Mammary epithelial cell (primary cell): Measurements from ENCODE around the gene LAMA4.

Source experiments
- EZH2 ChIP-seq: IDR thresholded peaks from 2 replicates; pipeline ENCODE4 v1.6.1; 2012; ENCODE audit warnings: low read length, inconsistent platforms, borderline replicate concordance
- TF ChIP-seq, protein P1 (sequence below), 2 donors: IDR thresholded peaks in 1 of 2; conservative IDR thresholded peaks in 1 of 2; 2 replicates each; pipeline ENCODE4 v1.5.1; 2011 to 2012; ENCODE audit warnings: inconsistent platforms in 2 of 2, low read length in 2 of 2, mild to moderate bottlenecking in 2 of 2, control low read depth in 1 of 2, low read depth in 1 of 2; ENCODE audit not compliant: insufficient read depth in 1 of 2; ENCODE audit errors: extremely low read depth in 1 of 2

DNA sequence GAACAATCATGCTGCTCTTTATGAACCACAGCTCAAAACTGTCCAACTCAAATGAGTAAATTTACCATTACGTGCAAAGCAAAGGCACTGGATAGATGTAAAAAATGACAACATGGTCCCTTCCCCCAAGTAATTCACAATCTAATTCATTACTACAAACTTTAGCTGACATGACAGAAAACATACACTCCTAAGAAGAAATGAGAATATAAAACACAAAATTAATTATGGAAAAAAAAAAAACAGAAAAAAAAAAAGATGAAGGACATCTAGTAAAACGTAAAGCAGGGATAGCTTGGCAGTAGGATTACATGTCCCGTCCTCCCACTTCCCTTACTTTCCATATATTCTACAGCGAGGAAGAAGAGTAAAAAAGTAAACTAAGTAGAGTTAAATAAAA is 172.8 kb downstream of the LAMA4 start:
- TF ChIP-seq, protein P1, sequence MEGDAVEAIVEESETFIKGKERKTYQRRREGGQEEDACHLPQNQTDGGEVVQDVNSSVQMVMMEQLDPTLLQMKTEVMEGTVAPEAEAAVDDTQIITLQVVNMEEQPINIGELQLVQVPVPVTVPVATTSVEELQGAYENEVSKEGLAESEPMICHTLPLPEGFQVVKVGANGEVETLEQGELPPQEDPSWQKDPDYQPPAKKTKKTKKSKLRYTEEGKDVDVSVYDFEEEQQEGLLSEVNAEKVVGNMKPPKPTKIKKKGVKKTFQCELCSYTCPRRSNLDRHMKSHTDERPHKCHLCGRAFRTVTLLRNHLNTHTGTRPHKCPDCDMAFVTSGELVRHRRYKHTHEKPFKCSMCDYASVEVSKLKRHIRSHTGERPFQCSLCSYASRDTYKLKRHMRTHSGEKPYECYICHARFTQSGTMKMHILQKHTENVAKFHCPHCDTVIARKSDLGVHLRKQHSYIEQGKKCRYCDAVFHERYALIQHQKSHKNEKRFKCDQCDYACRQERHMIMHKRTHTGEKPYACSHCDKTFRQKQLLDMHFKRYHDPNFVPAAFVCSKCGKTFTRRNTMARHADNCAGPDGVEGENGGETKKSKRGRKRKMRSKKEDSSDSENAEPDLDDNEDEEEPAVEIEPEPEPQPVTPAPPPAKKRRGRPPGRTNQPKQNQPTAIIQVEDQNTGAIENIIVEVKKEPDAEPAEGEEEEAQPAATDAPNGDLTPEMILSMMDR (conservative IDR thresholded peaks at IDR 0.05 in 1 of 2, IDR thresholded peaks at IDR 0.05 in 1 of 2; ENCODE audit: extremely low read depth in 1 of 2, insufficient read depth in 1 of 2, low read depth in 1 of 2, low read length in 2 of 2): no peak
- no peak for TF ChIP-seq EZH2
